Astrocyte (in vitro differentiated cells and primary cell): ENCODE measurements around the gene COQ10A. TPM values are rescaled to one million over a fixed set of nuclear protein-coding genes. Genes with fewer than 3 reads are reported as not detected.

Source experiments
- DNase-seq: peaks from one replicate; pipeline ENCODE4 v3.0.0-alpha.2; 2010; ENCODE audit warnings: low read depth
- FAIRE-seq: peaks from 2 replicates; lab custom pipeline; 2011; peaks lifted over from hg19 to GRCh38; lab: Jason Lieb, UNC
- H2AFZ ChIP-seq: 2 replicates; pipeline ENCODE4 v1.6.0; 2012; ENCODE audit warnings: low read depth, low read length, inconsistent platforms
- H3K27ac ChIP-seq: 2 replicates; pipeline ENCODE4 v1.5.1; 2011; ENCODE audit warnings: low read depth, low read length, inconsistent platforms
- H3K27me3 ChIP-seq: 2 replicates; pipeline ENCODE4 v1.6.0; 2011; ENCODE audit warnings: low read length, inconsistent platforms; ENCODE audit not compliant: insufficient read depth
- H3K36me3 ChIP-seq: 2 replicates; pipeline ENCODE4 v1.5.1; 2011; ENCODE audit warnings: low read length, inconsistent platforms; ENCODE audit not compliant: insufficient read depth
- H3K4me1 ChIP-seq: 2 replicates; pipeline ENCODE4 v1.5.1; 2011; ENCODE audit warnings: low read length, inconsistent platforms; ENCODE audit not compliant: insufficient read depth
- H3K4me2 ChIP-seq: 2 replicates; pipeline ENCODE4 v1.6.0; 2012; ENCODE audit warnings: low read length, inconsistent platforms
- H3K4me3 ChIP-seq: 2 replicates; pipeline ENCODE4 v1.5.1; 2011; ENCODE audit warnings: low read depth, mild to moderate bottlenecking, low read length, inconsistent platforms; ENCODE audit not compliant: insufficient read depth
- H3K79me2 ChIP-seq: 2 replicates; pipeline ENCODE4 v1.6.0; 2012; ENCODE audit warnings: mild to moderate bottlenecking, low read length, inconsistent platforms; ENCODE audit not compliant: insufficient read depth
- H3K9ac ChIP-seq: 2 replicates; pipeline ENCODE4 v1.6.0; 2012; ENCODE audit warnings: mild to moderate bottlenecking, low read length, inconsistent platforms
- H3K9me3 ChIP-seq: 2 replicates; pipeline ENCODE4 v1.5.1; 2012; ENCODE audit warnings: low read depth, mild to moderate bottlenecking, low read length, inconsistent platforms; ENCODE audit not compliant: insufficient read depth
- H4K20me1 ChIP-seq: 2 replicates; pipeline ENCODE4 v1.6.0; 2012; ENCODE audit warnings: low read length, inconsistent platforms; ENCODE audit not compliant: insufficient read depth
- H3K27ac Mint-ChIP-seq: one replicate; pipeline ENCODE4 v1.8.0; 2021; ENCODE audit warnings: mild to moderate bottlenecking, mixed read lengths; ENCODE audit not compliant: unreplicated experiment
- H3K27me3 Mint-ChIP-seq: one replicate; pipeline ENCODE4 v1.8.0; 2021; ENCODE audit warnings: low read depth, mixed read lengths; ENCODE audit not compliant: unreplicated experiment
- H3K36me3 Mint-ChIP-seq: one replicate; pipeline ENCODE4 v1.8.0; 2021; ENCODE audit warnings: low read depth, mixed read lengths; ENCODE audit not compliant: unreplicated experiment
- H3K4me1 Mint-ChIP-seq: one replicate; pipeline ENCODE4 v1.8.0; 2021; ENCODE audit warnings: low read depth, mixed read lengths; ENCODE audit not compliant: unreplicated experiment
- H3K4me3 Mint-ChIP-seq: one replicate; pipeline ENCODE4 v1.8.0; 2021; ENCODE audit warnings: mild to moderate bottlenecking, moderate library complexity, mixed read lengths; ENCODE audit not compliant: unreplicated experiment
- H3K9me3 Mint-ChIP-seq: one replicate; pipeline ENCODE4 v1.8.0; 2021; ENCODE audit warnings: mild to moderate bottlenecking, mixed read lengths; ENCODE audit not compliant: unreplicated experiment
- CTCF ChIP-seq: IDR thresholded peaks from 2 replicates; pipeline ENCODE4 v1.5.1; 2011; ENCODE audit warnings: low read depth, mild to moderate bottlenecking, inconsistent platforms, low read length, moderate library complexity; ENCODE audit not compliant: insufficient read depth
- EZH2 ChIP-seq: IDR thresholded peaks from 2 replicates; pipeline ENCODE4 v1.6.1; 2012; ENCODE audit warnings: mild to moderate bottlenecking, low read length, inconsistent platforms; ENCODE audit not compliant: insufficient read depth
- total RNA-seq: library from RNA; stranded (reverse); gene quantifications from 2 replicates; pipeline ENCODE4 v1.2.1, GENCODE V29; 2021

COQ10A gene
- total RNA-seq, 1 donor from 2014 or later, result 9.3 TPM

DNA sequence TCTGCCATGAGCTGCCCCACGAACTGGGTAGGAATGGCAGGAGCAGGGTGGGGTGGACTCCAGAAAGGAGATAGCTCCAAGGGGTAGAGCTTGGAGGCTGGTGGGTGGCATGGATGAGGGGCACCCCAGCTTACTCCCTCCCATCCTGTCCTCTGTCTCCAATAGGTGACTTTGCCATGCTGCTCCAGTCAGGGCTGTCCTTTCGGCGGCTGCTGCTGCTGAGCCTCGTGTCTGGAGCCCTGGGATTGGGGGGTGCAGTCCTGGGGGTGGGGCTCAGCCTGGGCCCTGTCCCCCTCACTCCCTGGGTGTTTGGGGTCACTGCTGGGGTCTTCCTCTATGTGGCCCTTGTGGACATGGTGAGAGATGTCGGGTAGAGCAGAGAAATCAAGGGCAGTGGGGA is 29.8 kb upstream of the COQ10A start:
- no peak for TF ChIP-seq EZH2
- TF ChIP-seq CTCF, result no peak
- no peak overlapping the region for H3K27ac ChIP-seq
- H3K9me3 Mint-ChIP-seq, result no peaks in the 10 kb centered on the region
- no peak overlapping the region for H3K9ac ChIP-seq
- DNase-seq (no peak), FAIRE-seq (no peak)
- peaks cover 12% of the 10 kb centered on the region for H3K4me1 Mint-ChIP-seq
- H2AFZ ChIP-seq, result no peak overlapping the region
- H3K27me3 Mint-ChIP-seq, result no peaks in the 10 kb centered on the region
- peaks cover 61% of the 10 kb centered on the region for H4K20me1 ChIP-seq
- H3K4me2 ChIP-seq, result no peak overlapping the region
- H3K36me3 Mint-ChIP-seq, result peaks cover 13% of the 10 kb centered on the region
- H3K4me3 ChIP-seq, result no peak overlapping the region
- no peaks in the 10 kb centered on the region for H3K4me1 ChIP-seq
- H3K4me3 Mint-ChIP-seq, result no peak overlapping the region
- H3K79me2 ChIP-seq, result no peaks in the 10 kb centered on the region
- H3K36me3 ChIP-seq, result peaks cover 5% of the 10 kb centered on the region
- no peaks in the 10 kb centered on the region for H3K9me3 ChIP-seq
- H3K27ac Mint-ChIP-seq, result no peak overlapping the region
- H3K27me3 ChIP-seq, result no peaks in the 10 kb centered on the region

- Histone ChIP-seq H3K36me3 (peaks cover 7% of the 10 kb centered on the region), H4K20me1 (peaks cover 67% of the 10 kb centered on the region), H3K27ac (no peak overlapping the region), H3K4me1 (no peaks in the 10 kb centered on the region), H3K79me2 (no peaks in the 10 kb centered on the region), H3K9me3 (no peaks in the 10 kb centered on the region), H3K4me3 (no peak overlapping the region), H3K27me3 (no peaks in the 10 kb centered on the region), H3K9ac (no peak overlapping the region), H3K4me2 (no peak overlapping the region), H2AFZ (no peak overlapping the region)
- no peak for FAIRE-seq
- DNase-seq, result no peak
- Mint-ChIP-seq H3K36me3 (peaks cover 13% of the 10 kb centered on the region), H3K4me3 (no peak overlapping the region), H3K27ac (peak overlapping the region; percentile 26), H3K4me1 (peaks cover 12% of the 10 kb centered on the region), H3K9me3 (no peaks in the 10 kb centered on the region), H3K27me3 (no peaks in the 10 kb centered on the region)
- TF ChIP-seq EZH2 (no peak), CTCF (no peak)
Measured at GRCh38 chr12:56237552-56237951, 29.2 kb upstream of the COQ10A start.

DNA sequence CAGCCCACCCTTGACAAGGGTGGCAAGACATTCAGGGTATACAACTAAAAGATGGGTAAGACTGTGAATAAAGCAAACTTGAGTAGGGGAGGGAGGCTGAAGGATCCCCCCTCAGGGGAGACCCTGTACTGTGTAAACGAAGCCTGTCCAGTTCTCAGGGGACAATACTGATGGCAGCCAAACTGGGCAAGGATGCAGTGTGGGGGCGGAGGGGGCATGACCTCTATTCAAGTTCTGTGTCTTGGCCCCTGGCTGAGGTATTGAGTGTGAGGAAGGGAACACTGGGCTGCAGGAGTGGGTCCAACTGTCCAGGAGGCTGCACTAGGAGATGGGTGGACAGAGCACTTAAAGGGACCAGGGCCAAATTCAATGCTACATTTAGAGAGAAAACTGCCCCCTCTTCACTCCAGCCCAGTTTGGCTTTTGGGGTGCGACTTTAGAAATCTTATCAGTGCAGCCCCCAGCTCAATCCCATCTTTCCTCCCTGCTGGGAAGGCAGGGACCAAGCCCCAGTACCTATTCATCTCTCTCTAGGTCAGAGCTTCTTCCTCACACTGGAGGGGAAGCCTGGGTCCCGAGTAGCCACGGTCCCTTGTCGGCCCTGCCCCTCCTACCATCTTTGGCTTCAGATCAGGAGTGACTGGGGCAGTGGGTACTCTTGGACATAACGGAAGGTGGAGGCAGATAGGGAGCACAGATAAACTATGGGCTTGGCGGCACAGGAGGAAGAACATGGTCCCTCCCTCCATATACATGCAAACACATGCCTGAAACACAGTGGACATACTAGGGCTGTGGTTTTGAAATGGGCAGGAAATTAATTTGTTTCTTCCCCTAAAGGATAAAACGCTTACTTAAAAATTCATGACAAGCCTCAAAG is 25.1 kb upstream of the COQ10A start:
- Histone ChIP-seq H3K4me2 (no peak overlapping the region), H2AFZ (no peak overlapping the region), H3K27ac (no peak overlapping the region), H4K20me1 (peaks cover 79% of the 10 kb centered on the region), H3K4me1 (no peaks in the 10 kb centered on the region), H3K4me3 (no peak overlapping the region), H3K9me3 (no peaks in the 10 kb centered on the region), H3K27me3 (no peaks in the 10 kb centered on the region), H3K36me3 (peaks cover 21% of the 10 kb centered on the region), H3K79me2 (peaks cover 4% of the 10 kb centered on the region), H3K9ac (no peak overlapping the region)
- no peak overlapping the region for H3K4me3 Mint-ChIP-seq
- H3K36me3 Mint-ChIP-seq, result peaks cover 20% of the 10 kb centered on the region
- H3K4me1 Mint-ChIP-seq, result peaks cover 27% of the 10 kb centered on the region
- no peak for TF ChIP-seq CTCF
- TF ChIP-seq EZH2, result no peak
- no peaks in the 10 kb centered on the region for H3K9me3 Mint-ChIP-seq
- no peaks in the 10 kb centered on the region for H3K27me3 Mint-ChIP-seq
- no peak for DNase-seq
- no peak overlapping the region for H3K27ac Mint-ChIP-seq
- FAIRE-seq, result no peak
